ENCODE data around the gene SLC1A5.

SLC1A5 gene

DNA sequence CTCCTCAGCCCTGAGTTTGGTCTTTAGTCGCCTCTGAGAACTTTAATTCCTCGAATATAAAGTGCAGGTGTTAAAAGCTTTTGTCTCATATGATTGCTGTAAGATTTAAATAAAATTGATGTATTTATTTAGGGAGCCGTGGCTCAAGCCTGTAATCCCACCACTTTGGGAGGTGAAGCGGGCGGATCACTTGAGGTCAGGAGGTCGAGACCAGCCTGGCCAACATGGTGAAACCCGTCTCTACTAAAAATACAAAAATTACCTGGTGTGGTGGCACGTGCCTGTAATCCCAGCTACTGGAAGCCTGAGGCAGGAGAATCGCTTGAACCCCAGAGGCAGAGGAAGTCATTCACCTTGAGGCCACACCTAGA lies 559 bp upstream of the SLC1A5 start:
- peak overlapping the region in 8 of 11 experiments; percentile 38 to 64 (median 53); a peak in 10 of 22 replicates for H3K27ac ChIP-seq
- no peak for TF ChIP-seq Cebpa-rat (IDR thresholded peaks at IDR 0.05)
- H3K9me3 ChIP-seq (replicated peaks in 1 of 11): no peaks in the 10 kb centered on the region
- H3K36me3 ChIP-seq: peaks cover 0 to 23% (median 20%) of the 10 kb centered on the region in 11 experiments; a peak in 19 of 22 replicates
- H3K27me3 ChIP-seq: no peaks in the 10 kb centered on the region
- H3K4me1 ChIP-seq: peaks cover 46 to 66% (median 61%) of the 10 kb centered on the region in 10 experiments
- H3K4me3 ChIP-seq: peak overlapping the region in 1 of 10 experiments; percentile 92; a peak in 2 of 20 replicates
- H3K9ac ChIP-seq: peak overlapping the region in 2 of 11 experiments; percentile 30 to 44; a peak in 4 of 22 replicates
- peaks cover 0 to 44% (median 34%) of the 10 kb centered on the region in 11 experiments; a peak in 19 of 22 replicates for H4K20me1 ChIP-seq
- H3K4me2 ChIP-seq: peak overlapping the region; percentile 33 to 98 (median 59)

DNA sequence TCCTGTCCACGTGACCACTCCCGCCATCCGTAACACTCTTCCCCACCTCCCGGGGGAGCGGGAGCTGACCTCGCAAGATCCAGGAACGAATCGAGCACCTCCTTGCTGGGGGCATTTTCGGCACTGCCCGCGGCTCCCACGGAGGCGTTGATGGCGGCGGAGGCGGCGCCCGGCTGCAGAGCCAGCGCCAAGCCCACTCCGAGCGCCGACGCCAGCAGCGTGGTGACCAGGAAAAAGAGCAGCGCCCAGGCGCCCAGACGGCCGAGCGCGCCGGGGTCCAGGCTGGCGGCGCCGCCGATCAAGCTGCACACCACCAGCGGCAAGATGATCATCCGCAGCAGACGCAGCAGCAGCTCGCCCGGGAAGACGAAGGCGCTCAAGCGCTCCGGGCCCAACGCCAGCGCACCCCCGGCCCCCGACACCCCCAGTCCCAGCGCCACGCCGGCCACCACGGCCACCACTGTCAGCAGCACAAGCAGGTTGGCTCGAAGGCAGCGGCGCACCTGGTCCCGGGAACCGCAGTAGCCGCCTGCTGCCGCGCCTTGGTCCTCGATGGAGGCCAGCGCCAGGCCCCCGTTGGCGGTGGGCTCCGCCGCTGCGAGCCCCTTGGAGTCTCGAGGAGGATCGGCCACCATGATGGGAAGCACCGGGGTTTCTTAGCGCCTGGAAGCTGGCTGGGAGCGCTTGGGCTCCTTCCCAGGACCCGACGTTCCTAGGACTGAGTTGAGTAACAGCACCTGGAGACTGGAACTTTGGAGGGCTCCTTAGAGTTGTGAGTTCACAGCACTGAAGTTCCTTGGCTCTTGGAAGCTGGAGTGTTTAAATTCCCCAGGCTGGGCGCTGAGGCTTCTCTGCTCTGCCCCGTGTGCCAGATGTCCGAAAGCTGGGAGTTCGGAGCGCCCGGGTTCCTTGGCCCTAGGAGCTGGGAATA lies 798 bp downstream of the SLC1A5 start:
- peaks cover 50 to 66% (median 61%) of the 10 kb centered on the region in 10 experiments for H3K4me1 ChIP-seq
- H3K27me3 ChIP-seq: no peaks in the 10 kb centered on the region
- H3K9me3 ChIP-seq (replicated peaks in 1 of 11): no peaks in the 10 kb centered on the region
- peak overlapping the region; percentile 55 to 97 (median 93) for H3K27ac ChIP-seq
- H3K4me3 ChIP-seq: peak overlapping the region; percentile 85 to 99 (median 96)
- peaks cover 11 to 36% (median 33%) of the 10 kb centered on the region in 11 experiments for H3K36me3 ChIP-seq
- no peak for TF ChIP-seq Cebpa-rat (IDR thresholded peaks at IDR 0.05)
- H3K4me2 ChIP-seq: peak overlapping the region; percentile 87 to 98 (median 94)
- H4K20me1 ChIP-seq: peaks cover 0 to 57% (median 48%) of the 10 kb centered on the region in 11 experiments; a peak in 19 of 22 replicates
- H3K9ac ChIP-seq: peak overlapping the region; percentile 88 to 99 (median 94)

DNA sequence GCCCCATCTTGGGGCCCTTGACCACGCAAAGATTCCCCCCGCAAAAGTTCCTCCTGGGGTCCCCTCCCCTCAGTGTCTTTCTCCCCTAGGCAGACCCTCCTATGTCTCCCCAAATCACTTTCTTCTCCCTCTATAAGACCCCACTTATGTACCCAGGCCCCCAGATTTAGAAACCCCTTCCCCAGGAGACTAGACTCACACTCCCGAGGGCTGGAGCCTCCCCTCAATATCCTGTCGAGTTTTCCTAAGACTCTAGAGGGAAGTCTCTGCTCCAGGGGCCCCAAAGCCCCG lies 1.4 kb downstream of the SLC1A5 start:
- H3K4me3 ChIP-seq: peak overlapping the region; percentile 85 to 99 (median 96)
- no peak for TF ChIP-seq Cebpa-rat (IDR thresholded peaks at IDR 0.05)
- peaks cover 0 to 64% (median 54%) of the 10 kb centered on the region in 11 experiments; a peak in 19 of 22 replicates for H4K20me1 ChIP-seq

DNA sequence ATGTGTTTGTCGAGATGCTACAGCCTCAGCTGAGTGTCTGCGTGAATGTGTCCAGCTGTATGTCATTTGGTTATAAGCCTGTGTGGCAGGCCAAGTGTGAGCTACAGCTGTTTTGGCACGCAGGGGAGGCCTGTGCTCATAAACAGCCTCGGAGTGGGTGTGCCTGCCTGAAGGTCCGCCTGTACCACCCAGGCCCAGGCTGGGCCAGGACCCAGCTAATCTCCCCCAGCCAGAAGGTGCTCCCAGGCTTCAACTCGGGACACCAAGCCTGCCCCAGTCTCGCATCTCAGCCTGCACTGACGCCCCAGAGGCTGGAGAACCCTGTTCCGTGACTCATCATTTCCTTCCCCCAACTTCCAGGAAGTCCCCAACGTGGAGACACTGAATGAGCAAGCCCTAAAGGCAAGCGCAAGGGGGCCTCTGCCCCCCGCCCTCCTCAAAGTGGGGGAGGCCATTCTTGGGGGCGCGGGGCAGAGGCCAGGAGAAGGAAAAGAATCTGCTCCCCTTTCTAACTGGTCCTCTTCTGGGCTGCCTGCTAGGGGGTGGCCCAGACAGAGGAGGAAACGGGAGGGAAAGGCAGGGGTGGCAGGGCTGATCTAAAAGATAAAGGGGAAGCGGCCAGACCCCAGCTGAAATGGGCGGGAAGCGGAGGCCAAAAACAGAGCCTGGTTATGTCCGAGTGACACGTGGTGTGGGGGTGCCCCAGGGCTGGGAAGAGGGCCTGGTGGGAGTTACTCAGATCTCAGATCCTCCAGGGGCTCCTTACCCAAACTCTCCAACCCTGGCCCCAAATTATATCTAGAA lies 2.0 kb downstream of the SLC1A5 start:
- no peaks in the 10 kb centered on the region for H3K9me3 ChIP-seq (replicated peaks in 1 of 11)
- peak overlapping the region; percentile 88 to 99 (median 94) for H3K9ac ChIP-seq
- peaks cover 49 to 65% (median 57%) of the 10 kb centered on the region in 10 experiments for H3K4me1 ChIP-seq
- H3K4me2 ChIP-seq: peak overlapping the region; percentile 87 to 98 (median 94)
- H4K20me1 ChIP-seq: peaks cover 0 to 69% (median 60%) of the 10 kb centered on the region in 11 experiments; a peak in 19 of 22 replicates
- peaks cover 21 to 48% (median 45%) of the 10 kb centered on the region in 11 experiments for H3K36me3 ChIP-seq
- TF ChIP-seq Cebpa-rat (IDR thresholded peaks at IDR 0.05): no peak
- H3K27me3 ChIP-seq: no peaks in the 10 kb centered on the region
- H3K4me3 ChIP-seq: peak overlapping the region; percentile 85 to 99 (median 96)
- H3K27ac ChIP-seq: peak overlapping the region; percentile 55 to 97 (median 93)

More for the DNA sequence above, 1.4 kb downstream of the SLC1A5 start:
- H3K27me3 ChIP-seq: no peaks in the 10 kb centered on the region
- peak overlapping the region; percentile 87 to 98 (median 94) for H3K4me2 ChIP-seq
- H3K9me3 ChIP-seq (replicated peaks in 1 of 11): no peaks in the 10 kb centered on the region
- peaks cover 47 to 65% (median 57%) of the 10 kb centered on the region in 10 experiments for H3K4me1 ChIP-seq
- H3K36me3 ChIP-seq: peaks cover 15 to 42% (median 39%) of the 10 kb centered on the region in 11 experiments
- peak overlapping the region; percentile 88 to 99 (median 94) for H3K9ac ChIP-seq
- H3K27ac ChIP-seq: peak overlapping the region; percentile 55 to 97 (median 93)

DNA sequence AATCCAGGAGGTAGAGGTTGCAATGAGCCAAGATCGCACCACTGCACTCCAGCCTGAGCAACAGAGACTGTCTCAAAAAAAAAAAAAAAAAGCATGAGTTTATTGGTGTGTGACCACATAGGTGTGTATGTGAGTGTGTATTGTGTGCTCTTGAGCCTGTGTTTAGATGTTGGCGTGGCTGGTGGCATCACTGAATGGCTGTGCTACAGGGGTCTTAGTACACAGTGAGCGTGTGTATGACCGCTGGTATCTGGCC lies 2.5 kb downstream of the SLC1A5 start:
- peaks cover 26 to 53% (median 50%) of the 10 kb centered on the region in 11 experiments for H3K36me3 ChIP-seq
- H4K20me1 ChIP-seq: peaks cover 0 to 74% (median 65%) of the 10 kb centered on the region in 11 experiments; a peak in 19 of 22 replicates

GRCh38 chr19:46785054-46785979 lies 3.1 kb downstream of the SLC1A5 start:
- H3K36me3 ChIP-seq: peaks cover 32 to 59% (median 56%) of the 10 kb centered on the region in 11 experiments

More for the DNA sequence above, 2.5 kb downstream of the SLC1A5 start:
- H3K4me3 ChIP-seq: peak overlapping the region; percentile 85 to 99 (median 96)
- H3K4me1 ChIP-seq: peaks cover 48 to 65% (median 57%) of the 10 kb centered on the region in 10 experiments
- TF ChIP-seq Cebpa-rat (IDR thresholded peaks at IDR 0.05): no peak
- no peaks in the 10 kb centered on the region for H3K27me3 ChIP-seq
- H3K27ac ChIP-seq: peak overlapping the region; percentile 55 to 97 (median 93); a peak in 21 of 22 replicates
- H3K9me3 ChIP-seq (replicated peaks in 1 of 11): no peaks in the 10 kb centered on the region
- H3K4me2 ChIP-seq: peak overlapping the region; percentile 87 to 98 (median 94)
- H3K9ac ChIP-seq: peak overlapping the region; percentile 88 to 99 (median 94)

GRCh38 chr19:46784262-46785053 lies 3.9 kb downstream of the SLC1A5 start:
- TF ChIP-seq Cebpa-rat (IDR thresholded peaks at IDR 0.05): peak in 1 of 11 experiments; percentile 48; a peak in 3 of 22 replicates
- Histone ChIP-seq H3K27me3 (no peaks in the 10 kb centered on the region), H3K36me3 (peaks cover 39 to 68% (median 65%) of the 10 kb centered on the region in 11 experiments), H3K4me3 (peak overlapping the region; percentile 85 to 99 (median 96)), H3K9ac (peak overlapping the region; percentile 88 to 99 (median 94)), H3K27ac (peak overlapping the region; percentile 71 to 97 (median 93); a peak in 21 of 22 replicates), H4K20me1 (peaks cover 0 to 89% (median 79%) of the 10 kb centered on the region in 11 experiments; a peak in 20 of 22 replicates), H3K4me2 (peak overlapping the region; percentile 87 to 98 (median 94)), H3K9me3 (replicated peaks in 1 of 11) (no peaks in the 10 kb centered on the region), H3K4me1 (peaks cover 49 to 75% (median 68%) of the 10 kb centered on the region in 10 experiments)

More at GRCh38 chr19:46785054-46785979, 3.1 kb downstream of the SLC1A5 start:
- no peaks in the 10 kb centered on the region for H3K9me3 ChIP-seq (replicated peaks in 1 of 11)
- H3K9ac ChIP-seq: peak overlapping the region; percentile 88 to 99 (median 94)
- peak overlapping the region; percentile 87 to 98 (median 94) for H3K4me2 ChIP-seq
- no peak for TF ChIP-seq Cebpa-rat (IDR thresholded peaks at IDR 0.05)
- peaks cover 0 to 80% (median 71%) of the 10 kb centered on the region in 11 experiments; a peak in 20 of 22 replicates for H4K20me1 ChIP-seq
- no peaks in the 10 kb centered on the region for H3K27me3 ChIP-seq
- H3K27ac ChIP-seq: peak overlapping the region; percentile 55 to 97 (median 93); a peak in 21 of 22 replicates
- H3K4me1 ChIP-seq: peaks cover 48 to 69% (median 62%) of the 10 kb centered on the region in 10 experiments
- peak overlapping the region; percentile 85 to 99 (median 96) for H3K4me3 ChIP-seq

Data from BLaER1 treated with 17β-estradiol and CSF1 and Interleukin-3, amounts not matched to agents 10 nM and 100 nM (cell line).